Mammary epithelial cell (primary cell): Measurements from ENCODE around the gene ATP6V1E1.

Experiments used
- EZH2 ChIP-seq: IDR thresholded peaks from 2 replicates; pipeline ENCODE4 v1.6.1; 2012; ENCODE audit warnings: low read length, inconsistent platforms, borderline replicate concordance
- TF ChIP-seq, protein P1 (sequence below), 2 donors: IDR thresholded peaks in 1 of 2; conservative IDR thresholded peaks in 1 of 2; 2 replicates each; pipeline ENCODE4 v1.5.1; 2011 to 2012; ENCODE audit warnings: inconsistent platforms in 2 of 2, low read length in 2 of 2, mild to moderate bottlenecking in 2 of 2, control low read depth in 1 of 2, low read depth in 1 of 2; ENCODE audit not compliant: insufficient read depth in 1 of 2; ENCODE audit errors: extremely low read depth in 1 of 2

DNA sequence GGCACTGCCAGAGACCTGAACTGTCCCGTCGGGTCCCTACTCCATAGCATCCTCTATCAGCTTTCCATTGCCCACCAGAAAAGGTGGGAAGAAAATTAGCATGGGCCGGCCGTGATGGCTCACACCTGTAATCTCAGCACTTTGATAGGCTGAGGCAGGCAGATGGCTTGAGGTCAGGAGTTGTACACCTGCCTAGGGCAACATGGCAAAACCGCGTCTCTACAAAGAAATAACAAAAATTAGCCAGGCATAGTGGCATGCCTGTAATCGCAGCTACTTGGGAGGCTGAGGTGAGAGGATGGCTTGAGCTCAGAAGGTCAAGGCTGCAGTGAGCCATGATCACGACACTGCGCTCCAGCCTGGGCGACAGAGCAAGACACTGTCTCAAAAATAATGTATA is 61.8 kb downstream of the ATP6V1E1 start:
- TF ChIP-seq, protein P1, sequence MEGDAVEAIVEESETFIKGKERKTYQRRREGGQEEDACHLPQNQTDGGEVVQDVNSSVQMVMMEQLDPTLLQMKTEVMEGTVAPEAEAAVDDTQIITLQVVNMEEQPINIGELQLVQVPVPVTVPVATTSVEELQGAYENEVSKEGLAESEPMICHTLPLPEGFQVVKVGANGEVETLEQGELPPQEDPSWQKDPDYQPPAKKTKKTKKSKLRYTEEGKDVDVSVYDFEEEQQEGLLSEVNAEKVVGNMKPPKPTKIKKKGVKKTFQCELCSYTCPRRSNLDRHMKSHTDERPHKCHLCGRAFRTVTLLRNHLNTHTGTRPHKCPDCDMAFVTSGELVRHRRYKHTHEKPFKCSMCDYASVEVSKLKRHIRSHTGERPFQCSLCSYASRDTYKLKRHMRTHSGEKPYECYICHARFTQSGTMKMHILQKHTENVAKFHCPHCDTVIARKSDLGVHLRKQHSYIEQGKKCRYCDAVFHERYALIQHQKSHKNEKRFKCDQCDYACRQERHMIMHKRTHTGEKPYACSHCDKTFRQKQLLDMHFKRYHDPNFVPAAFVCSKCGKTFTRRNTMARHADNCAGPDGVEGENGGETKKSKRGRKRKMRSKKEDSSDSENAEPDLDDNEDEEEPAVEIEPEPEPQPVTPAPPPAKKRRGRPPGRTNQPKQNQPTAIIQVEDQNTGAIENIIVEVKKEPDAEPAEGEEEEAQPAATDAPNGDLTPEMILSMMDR (conservative IDR thresholded peaks at IDR 0.05 in 1 of 2, IDR thresholded peaks at IDR 0.05 in 1 of 2; ENCODE audit: extremely low read depth in 1 of 2, insufficient read depth in 1 of 2, low read depth in 1 of 2, low read length in 2 of 2) = no peak
- no peak for TF ChIP-seq EZH2
